AML-193 (cell line): Measurements from ENCODE around the gene SPATA31D1.

Experiments
- DNase-seq, 2 experiments: peaks; one replicate each; lab custom pipeline; 2025; lab: John Stamatoyannopoulos, UW

SPATA31D1 gene

GRCh38 chr9:82022121-82022520 lies 33.5 kb downstream of the SPATA31D1 start:
- DNase-seq, result no peak

- DNase-seq, result no peak
These were observed 36.3 kb downstream of the SPATA31D1 start for GRCh38 chr9:82024908-82025307.

- DNase-seq, result no peak
These were observed 43.1 kb downstream of the SPATA31D1 start for GRCh38 chr9:82031538-82032280.

GRCh38 chr9:82034956-82035731 lies 46.6 kb downstream of the SPATA31D1 start:
- no peak for DNase-seq

GRCh38 chr9:82036086-82036485 lies 47.5 kb downstream of the SPATA31D1 start:
- DNase-seq, result no peak

GRCh38 chr9:82037126-82037525 lies 48.6 kb downstream of the SPATA31D1 start:
- DNase-seq, result no peak

GRCh38 chr9:82038897-82039296 lies 50.3 kb downstream of the SPATA31D1 start:
- DNase-seq, result no peak
